ENCODE results near the gene NEURL4. TPM values are rescaled to one million over a fixed set of nuclear protein-coding genes. Genes with fewer than 3 reads are reported as not detected.

The NEURL4 gene
- polyA plus RNA-seq, 2 of the 4 experiments (the other 2 are of a cell fraction): 12.2 to 50.4 TPM

GRCh38 chr17:7290166-7290565 lies 39.0 kb downstream of the NEURL4 start:
- H3K4me1 ChIP-seq: peaks cover 14% of the 10 kb centered on the region; the same call in 2 of the 3 replicates
- ChIA-PET CTCF (interaction anchor here (1.1 to 13.5 kb wide), 4 partner anchors 10 to 69 kb away, joined by 3 to 446 read pairs (median 50); partner anchors contain the start of genes GPS2 and SLC2A4), POLR2A (no interaction called here)
- no peaks in the 10 kb centered on the region for H3K9me3 ChIP-seq
- no peak overlapping the region for H3K4me3 ChIP-seq
- DNase-seq (ENCODE audit: low read depth in 1 of 2, low spot score in 1 of 2): no peak
- no peak overlapping the region for H3K4me2 ChIP-seq
- TF ChIP-seq FOSB (CRISPR knock-in tag; IDR thresholded peaks at IDR 0.05) (no peak), EHF (CRISPR knock-in tag; IDR thresholded peaks at IDR 0.05) (no peak), HOXB13 (CRISPR knock-in tag; IDR thresholded peaks at IDR 0.05; ENCODE audit: low read depth) (no peak), EP300 (IDR thresholded peaks at IDR 0.05) (no peak), KDM5A (IDR thresholded peaks at IDR 0.05) (no peak), SREBF2 (IDR thresholded peaks at IDR 0.05) (no peak), ESRRA (IDR thresholded peaks at IDR 0.05; ENCODE audit: borderline replicate concordance, low read length) (no peak)
- TF ChIP-seq, protein P1, sequence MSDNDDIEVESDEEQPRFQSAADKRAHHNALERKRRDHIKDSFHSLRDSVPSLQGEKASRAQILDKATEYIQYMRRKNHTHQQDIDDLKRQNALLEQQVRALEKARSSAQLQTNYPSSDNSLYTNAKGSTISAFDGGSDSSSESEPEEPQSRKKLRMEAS (IDR thresholded peaks at IDR 0.05): no peak
- TF ChIP-seq, protein P2, sequence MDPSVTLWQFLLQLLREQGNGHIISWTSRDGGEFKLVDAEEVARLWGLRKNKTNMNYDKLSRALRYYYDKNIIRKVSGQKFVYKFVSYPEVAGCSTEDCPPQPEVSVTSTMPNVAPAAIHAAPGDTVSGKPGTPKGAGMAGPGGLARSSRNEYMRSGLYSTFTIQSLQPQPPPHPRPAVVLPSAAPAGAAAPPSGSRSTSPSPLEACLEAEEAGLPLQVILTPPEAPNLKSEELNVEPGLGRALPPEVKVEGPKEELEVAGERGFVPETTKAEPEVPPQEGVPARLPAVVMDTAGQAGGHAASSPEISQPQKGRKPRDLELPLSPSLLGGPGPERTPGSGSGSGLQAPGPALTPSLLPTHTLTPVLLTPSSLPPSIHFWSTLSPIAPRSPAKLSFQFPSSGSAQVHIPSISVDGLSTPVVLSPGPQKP (IDR thresholded peaks at IDR 0.05; ENCODE audit: low read depth, low read length): no peak
- no peak for ATAC-seq
- no peak for FAIRE-seq
- no peak overlapping the region for H3K27ac ChIP-seq
- WGBS (ENCODE audit: missing lambda C conversion rate): 86% methylated on average over 19 of the region's 19 CpGs

- no peak for DNase-seq (ENCODE audit: low read depth in 1 of 2, low spot score in 1 of 2)
- Histone ChIP-seq H3K4me2 (no peak overlapping the region), H3K27ac (no peak overlapping the region), H3K4me1 (peaks cover 7% of the 10 kb centered on the region; the same call in 2 of the 3 replicates), H3K4me3 (no peak overlapping the region), H3K9me3 (no peaks in the 10 kb centered on the region)
- FAIRE-seq: no peak
- TF ChIP-seq GATA3 (IDR thresholded peaks at IDR 0.05; ENCODE audit: borderline replicate concordance): no peak
- TF ChIP-seq SMC3 (IDR thresholded peaks at IDR 0.05): no peak
- no peak for TF ChIP-seq CTCF (IDR thresholded peaks at IDR 0.05)
- TF ChIP-seq, protein P3, sequence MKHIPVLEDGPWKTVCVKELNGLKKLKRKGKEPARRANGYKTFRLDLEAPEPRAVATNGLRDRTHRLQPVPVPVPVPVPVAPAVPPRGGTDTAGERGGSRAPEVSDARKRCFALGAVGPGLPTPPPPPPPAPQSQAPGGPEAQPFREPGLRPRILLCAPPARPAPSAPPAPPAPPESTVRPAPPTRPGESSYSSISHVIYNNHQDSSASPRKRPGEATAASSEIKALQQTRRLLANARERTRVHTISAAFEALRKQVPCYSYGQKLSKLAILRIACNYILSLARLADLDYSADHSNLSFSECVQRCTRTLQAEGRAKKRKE (CRISPR knock-in tag; IDR thresholded peaks at IDR 0.05; ENCODE audit: low read depth): no peak
- TF ChIP-seq KDM1A (IDR thresholded peaks at IDR 0.05; ENCODE audit: low read depth): no peak
- no peak for TF ChIP-seq JUNB (IDR thresholded peaks at IDR 0.05)
- TF ChIP-seq ZSCAN20 (CRISPR knock-in tag; IDR thresholded peaks at IDR 0.05): no peak
- TF ChIP-seq, protein P4, sequence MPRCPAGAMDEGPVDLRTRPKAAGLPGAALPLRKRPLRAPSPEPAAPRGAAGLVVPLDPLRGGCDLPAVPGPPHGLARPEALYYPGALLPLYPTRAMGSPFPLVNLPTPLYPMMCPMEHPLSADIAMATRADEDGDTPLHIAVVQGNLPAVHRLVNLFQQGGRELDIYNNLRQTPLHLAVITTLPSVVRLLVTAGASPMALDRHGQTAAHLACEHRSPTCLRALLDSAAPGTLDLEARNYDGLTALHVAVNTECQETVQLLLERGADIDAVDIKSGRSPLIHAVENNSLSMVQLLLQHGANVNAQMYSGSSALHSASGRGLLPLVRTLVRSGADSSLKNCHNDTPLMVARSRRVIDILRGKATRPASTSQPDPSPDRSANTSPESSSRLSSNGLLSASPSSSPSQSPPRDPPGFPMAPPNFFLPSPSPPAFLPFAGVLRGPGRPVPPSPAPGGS (IDR thresholded peaks at IDR 0.05): no peak
- no peak for TF ChIP-seq USF2 (IDR thresholded peaks at IDR 0.05)
- TF ChIP-seq RAD21 (conservative IDR thresholded peaks at IDR 0.05 in 1 of 2, IDR thresholded peaks at IDR 0.05 in 1 of 2): no peak
- no peak for TF ChIP-seq POLR2A (IDR thresholded peaks at IDR 0.05; ENCODE audit: low read length)
- no peak for TF ChIP-seq HDAC2 (IDR thresholded peaks at IDR 0.05)
- TF ChIP-seq PBX3 (IDR thresholded peaks at IDR 0.05): no peak
- TF ChIP-seq MAZ (IDR thresholded peaks at IDR 0.05; ENCODE audit: borderline replicate concordance, low read depth, low read length): no peak
- TF ChIP-seq FOSB (CRISPR knock-in tag; IDR thresholded peaks at IDR 0.05): no peak
- no peak for TF ChIP-seq HEYL (CRISPR knock-in tag; IDR thresholded peaks at IDR 0.05)
- TF ChIP-seq, protein P5, sequence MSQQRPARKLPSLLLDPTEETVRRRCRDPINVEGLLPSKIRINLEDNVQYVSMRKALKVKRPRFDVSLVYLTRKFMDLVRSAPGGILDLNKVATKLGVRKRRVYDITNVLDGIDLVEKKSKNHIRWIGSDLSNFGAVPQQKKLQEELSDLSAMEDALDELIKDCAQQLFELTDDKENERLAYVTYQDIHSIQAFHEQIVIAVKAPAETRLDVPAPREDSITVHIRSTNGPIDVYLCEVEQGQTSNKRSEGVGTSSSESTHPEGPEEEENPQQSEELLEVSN (IDR thresholded peaks at IDR 0.05; ENCODE audit: borderline replicate concordance, low read depth): no peak
- TF ChIP-seq RARB (CRISPR knock-in tag; IDR thresholded peaks at IDR 0.05): no peak
- TF ChIP-seq KDM5A (IDR thresholded peaks at IDR 0.05): no peak
- ATAC-seq: no peak; a peak in 1 of 6 replicates
- ChIA-PET POLR2A (no interaction called here), CTCF (interaction anchor here (1.0 to 13.5 kb wide), 7 partner anchors 9 to 147 kb away, joined by 3 to 446 read pairs (median 5); partner anchors contain the start of genes GPS2 and SLC2A4)
- 75% methylated on average over 17 of the region's 18 CpGs for WGBS (ENCODE audit: missing lambda C conversion rate)
Measured at GRCh38 chr17:7289256-7290032, 39.7 kb downstream of the NEURL4 start.
